DMS79 treated with DMSO at 0.1 percent for 48 hours (cell line): ENCODE results near the gene DCBLD2.

Source experiments
- DNase-seq: peaks from one replicate; lab custom pipeline; 2025; lab: John Stamatoyannopoulos, UW

The DCBLD2 gene, protein sequence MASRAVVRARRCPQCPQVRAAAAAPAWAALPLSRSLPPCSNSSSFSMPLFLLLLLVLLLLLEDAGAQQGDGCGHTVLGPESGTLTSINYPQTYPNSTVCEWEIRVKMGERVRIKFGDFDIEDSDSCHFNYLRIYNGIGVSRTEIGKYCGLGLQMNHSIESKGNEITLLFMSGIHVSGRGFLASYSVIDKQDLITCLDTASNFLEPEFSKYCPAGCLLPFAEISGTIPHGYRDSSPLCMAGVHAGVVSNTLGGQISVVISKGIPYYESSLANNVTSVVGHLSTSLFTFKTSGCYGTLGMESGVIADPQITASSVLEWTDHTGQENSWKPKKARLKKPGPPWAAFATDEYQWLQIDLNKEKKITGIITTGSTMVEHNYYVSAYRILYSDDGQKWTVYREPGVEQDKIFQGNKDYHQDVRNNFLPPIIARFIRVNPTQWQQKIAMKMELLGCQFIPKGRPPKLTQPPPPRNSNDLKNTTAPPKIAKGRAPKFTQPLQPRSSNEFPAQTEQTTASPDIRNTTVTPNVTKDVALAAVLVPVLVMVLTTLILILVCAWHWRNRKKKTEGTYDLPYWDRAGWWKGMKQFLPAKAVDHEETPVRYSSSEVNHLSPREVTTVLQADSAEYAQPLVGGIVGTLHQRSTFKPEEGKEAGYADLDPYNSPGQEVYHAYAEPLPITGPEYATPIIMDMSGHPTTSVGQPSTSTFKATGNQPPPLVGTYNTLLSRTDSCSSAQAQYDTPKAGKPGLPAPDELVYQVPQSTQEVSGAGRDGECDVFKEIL

DNA sequence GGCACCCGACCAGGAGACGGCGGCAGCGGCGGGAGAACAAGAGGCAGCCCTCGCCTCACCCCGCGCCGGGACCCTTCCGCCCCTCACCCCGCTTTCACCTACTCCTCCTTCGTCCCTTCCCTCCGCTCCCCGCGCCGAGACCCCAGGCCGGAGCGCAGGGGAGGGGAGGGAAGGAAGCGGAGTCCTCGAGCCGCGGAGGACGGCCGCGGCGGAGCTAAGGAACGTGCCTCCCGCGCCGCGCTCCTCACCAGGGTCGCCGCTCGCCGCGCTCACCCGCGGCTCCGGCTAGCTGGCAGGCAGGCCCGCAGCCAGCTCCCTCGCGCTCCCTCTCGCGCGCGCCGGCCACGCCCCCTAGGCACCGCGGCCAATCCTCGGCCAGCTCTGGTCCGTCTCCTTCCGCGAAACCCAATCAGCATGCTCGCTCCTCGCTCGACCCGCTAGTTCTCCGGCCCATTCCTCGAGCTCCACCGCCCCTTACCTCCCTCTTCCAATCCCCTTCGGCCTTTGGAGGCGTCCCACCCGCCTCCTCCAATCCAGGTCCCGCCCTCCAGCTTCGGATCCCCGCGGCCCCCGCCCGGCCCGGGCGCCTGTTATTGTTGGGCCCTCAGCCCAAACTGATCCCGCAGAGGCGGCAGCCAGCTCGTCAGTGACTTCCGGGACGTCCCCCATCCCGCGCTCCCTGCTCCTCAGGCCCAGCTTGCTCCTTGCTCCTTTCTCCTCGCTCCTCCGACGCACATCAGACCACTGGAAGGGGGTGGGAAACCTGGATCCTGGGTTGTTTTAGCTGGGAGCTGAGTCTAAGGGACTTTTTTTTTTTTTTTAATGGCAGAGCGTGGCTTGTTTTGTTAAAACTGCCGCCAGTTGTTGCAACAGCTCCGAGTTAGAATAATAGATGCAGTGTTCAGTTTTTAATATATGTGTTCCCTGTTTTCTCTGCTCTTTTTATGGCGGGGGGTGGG, at the start of gene DCBLD2:
Gene DCBLD2, minus strand, starts transcription at position 304 of the 959 bp plus-strand sequence. CDS start 369 bp downstream, outside the sequence.
- peak; percentile 97 for DNase-seq

DNA sequence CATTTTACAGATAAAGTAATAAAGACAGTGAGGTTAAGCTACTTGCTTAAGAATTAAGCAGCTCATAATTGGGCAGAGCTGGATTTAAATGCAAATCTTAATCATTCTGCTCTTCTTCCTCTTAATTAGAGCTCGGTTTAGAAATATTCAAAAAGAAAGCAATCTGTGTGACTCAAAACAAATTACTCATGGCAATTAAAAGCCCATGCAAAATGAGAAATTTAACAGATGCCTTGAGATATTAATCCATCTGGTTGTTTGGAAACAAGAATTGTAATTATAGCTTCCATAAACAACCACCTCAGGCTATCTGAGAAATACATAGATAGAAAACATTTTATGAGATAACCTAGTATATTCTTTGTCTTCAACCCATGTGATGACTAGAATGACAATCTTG, 44.2 kb upstream of the DCBLD2 start:
- DNase-seq, result no peak

DNA sequence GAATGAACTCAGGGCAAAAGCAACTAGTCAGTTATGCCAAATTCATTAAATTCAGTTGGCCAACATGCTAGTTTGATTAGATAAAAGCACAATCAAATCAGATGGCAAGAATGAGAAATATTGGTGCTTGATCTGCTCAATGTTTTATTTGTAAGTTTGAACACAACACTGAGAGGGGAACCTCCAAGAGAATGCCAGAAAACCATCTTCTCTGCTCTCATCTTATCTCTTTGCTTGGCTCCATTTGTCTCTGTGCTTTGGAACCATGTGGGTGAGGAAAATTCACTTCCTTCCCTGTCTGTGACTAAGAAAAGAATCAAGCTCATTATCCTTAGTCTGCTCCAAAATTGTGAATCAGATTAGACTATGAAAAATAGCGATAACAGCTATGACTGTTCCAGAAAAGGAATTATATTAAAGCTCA, 43.6 kb upstream of the DCBLD2 start:
- DNase-seq, result no peak

DNA sequence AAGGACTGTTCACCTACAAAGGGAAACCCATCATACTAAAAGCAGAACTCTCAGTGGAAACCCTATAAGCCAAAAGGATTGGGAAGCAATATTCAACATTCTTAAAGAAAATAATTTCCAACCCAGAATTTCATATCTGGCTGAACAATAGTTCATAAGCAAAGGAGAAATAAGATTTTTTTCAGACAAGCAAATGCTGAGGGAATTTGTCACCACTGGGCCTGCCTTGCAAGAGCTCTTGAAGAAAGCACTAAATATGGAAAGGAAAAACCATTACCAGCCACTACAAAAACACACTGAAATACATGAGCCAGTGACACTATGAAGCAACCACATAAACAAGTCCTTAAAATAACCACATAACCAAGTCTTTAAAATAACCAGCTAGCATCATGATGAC, 28.9 kb upstream of the DCBLD2 start:
- no peak for DNase-seq

DNA sequence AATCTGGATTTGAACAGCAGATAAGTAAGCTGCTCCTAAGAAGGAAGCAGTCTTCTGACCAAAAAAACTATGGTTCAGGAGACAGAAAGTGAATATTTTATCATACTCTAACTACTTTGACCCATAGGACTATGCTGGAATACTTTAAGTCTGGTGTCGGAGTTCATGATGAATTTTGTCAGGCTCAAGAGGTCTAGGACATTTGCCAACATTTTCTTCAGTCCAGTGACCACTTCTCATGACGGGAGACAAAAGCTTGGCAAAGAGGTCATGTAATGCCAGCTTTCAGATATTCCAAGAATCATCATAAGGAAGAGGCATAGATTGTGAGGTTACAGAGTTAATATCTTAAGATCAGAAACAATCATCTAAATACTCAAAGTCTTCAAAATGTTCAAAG, 20.5 kb upstream of the DCBLD2 start:
- DNase-seq, result peak; percentile 80

DNA sequence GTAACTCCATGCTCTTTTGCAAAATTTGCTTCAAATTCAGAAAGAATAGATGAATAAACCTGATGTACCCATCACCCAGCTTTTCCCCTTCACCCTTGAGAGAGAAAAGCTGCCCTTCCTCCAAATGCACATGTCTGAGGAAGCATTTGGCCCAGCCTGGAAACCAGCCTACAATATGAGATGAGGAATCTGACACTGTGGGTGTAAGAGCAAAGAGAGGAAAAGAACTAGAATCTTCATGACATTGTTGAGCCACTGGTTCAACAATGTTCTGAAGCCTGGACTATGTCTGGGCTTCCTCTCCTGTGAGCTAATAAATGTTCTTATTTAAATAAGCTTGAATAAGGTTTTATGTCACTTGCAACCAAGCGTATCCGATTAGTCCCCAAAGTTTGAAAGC, 18.7 kb upstream of the DCBLD2 start:
- no peak for DNase-seq

DNA sequence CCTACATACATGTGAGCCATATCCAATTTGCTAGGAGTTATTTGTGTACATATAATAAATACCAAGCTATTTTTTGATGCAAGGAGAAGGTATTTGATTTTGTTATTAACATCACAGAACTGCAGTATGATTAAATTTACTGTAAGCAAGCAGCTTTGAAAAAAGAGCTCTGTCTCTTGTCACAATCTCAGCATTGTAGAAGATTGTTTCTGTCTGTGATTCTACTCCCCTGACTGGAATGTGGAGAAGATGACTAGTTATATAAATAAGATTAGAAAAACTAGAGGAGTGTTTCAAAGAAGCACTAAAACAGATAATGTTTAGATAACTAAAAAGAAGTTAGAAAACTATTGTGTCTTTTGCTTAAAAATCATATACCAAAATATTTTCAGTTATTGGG, 17.1 kb upstream of the DCBLD2 start:
- DNase-seq, result no peak

DNA sequence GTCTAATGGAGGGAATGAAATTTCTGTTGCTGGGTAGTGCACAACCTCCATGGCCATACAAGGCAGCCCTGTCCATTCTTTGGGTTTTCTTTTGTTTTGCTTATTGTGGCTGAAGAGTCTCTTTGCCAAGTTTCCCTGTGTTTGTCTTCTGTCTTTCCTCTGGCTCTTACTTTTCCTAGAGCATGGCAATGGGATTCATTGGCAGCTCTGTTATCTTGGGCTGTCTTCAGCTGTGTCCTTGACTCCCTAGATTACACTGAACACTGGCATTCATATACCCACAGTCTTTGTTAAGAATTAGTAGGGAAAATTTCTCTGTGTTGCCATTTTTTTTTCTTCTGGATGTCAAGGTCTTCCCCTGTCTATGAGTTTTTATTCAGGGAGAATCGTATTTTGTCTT, 16.1 kb upstream of the DCBLD2 start:
- no peak for DNase-seq

DNA sequence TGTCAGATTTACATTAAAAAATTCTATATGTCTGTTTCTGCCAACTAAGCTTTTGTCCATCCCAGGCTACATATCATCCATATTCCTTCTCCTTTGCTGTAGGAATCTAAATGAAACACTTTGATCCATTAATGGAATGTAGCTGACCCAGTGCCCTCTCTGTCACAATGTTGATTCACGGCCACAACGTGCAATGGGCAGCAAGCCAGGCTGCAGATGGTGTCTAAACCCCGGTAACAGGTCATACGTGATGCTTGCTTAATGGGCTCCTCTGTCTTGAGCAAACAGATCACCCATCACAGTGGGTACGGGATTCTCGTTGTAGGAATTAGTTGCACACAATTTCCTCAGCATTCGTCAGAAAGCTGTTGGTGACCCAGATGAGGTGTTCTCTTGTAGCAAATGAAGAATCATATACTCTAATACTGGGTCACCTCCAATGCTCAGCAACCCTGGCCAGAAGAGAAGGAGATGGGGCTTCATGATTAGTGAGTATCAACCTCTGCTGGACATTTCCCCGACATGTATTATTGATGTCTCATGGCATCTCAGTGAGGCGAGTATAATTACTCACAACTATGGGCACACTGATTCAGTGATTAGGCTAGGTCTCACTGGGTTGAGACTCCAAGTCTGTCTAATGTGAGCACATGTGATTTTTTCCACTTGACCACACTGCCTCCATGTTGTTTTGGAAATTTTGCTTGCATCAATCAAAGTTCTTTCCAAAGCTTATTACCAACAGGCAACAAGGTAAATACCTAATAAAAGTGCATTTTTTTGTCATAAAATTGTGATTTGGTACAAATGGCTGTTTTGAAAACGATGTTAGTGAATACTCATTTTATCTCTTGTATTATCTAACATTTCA, 12.9 kb upstream of the DCBLD2 start:
- DNase-seq, result no peak

DNA sequence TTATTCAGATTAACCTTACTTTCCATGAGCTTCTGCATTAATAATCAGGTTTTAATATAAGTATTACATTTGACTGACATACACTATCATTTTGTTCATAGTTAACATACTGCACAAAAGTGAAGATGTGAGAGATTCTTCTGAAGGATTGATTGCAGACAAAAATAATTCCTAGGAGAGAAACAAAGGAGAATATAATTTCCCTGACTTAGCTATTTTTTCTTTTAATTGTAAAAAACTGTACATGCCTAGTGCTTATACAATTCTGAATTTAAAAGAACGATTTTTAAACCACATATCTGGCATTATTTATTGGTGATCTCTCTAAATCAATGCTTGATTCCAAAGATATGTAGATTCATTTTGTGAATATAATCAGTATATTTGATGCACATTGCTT, 11.0 kb upstream of the DCBLD2 start:
- DNase-seq, result no peak

DNA sequence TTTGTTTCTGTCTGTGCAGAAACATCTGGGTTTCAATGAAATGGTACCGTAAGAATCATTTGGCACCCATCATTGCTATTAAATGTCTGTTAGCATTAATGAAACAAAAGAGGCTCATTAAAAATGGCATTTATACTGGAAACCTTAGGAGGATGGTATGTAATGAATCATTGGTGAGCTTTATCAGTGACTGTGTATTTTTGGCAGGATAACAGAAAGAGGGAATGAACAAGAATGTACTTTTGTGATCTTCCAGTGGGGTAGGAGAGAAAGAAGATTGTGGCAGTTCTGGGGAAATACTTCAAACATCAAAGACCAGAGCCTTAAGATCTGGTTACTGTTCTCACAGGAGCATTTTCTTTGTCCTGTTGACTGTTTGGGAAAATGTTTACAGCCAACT, 4.7 kb upstream of the DCBLD2 start:
- DNase-seq, result no peak

DNA sequence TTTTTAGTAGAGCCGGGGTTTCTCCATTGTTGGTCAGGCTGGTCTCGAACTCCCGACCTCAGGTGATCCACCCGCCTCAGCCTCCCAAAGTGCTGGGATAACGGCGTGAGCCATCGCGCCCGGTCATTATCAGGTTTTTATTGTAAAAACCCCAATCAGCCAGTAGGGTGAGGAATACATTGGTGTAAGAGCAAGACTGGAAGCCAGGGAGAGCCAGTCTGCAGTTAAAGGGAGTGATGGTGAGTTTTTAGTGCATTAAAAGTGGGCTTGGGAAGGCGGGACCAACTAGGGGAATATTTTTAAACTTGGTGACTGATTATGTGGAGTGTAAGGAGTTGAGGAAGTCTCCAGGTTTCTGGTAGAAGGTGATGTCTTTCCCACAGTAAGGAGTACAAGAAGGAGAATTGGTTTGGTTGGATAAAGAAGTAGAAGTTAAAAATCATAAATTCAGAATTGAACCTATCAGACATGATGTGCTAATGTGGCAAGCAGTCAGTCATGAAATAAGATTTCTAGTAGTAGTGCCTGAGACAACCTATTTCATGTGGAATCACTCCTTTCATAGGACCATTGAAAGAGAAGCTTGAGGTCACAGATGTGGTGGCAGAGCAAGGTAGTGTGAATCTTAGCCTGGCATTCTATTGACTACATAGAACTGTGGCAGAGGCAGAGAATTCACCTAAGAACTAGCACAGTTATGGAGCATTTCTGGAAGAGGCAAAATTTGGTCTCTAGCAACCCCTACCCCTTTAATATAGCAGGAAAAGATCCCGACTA, 2.4 kb upstream of the DCBLD2 start:
- no peak for DNase-seq

DNA sequence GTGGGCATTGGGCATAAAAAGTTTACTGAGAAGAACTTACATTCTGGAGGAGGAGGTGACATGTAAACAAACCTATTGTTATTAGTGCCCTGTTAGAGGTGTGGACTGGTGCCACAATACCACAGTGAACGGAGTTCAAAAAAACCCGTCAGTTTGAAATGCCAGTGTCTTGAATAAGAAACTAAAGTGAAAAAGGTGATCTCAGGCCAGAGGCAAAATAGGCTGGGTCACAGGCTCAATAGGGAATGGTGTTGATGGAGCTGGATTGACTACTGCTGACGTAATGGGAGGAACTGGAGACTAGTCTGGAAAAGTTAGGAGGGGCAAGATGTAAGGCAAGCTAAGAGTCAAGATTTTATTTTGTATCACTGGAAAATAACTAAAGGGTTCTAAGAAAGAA, 1.6 kb upstream of the DCBLD2 start:
- no peak for DNase-seq

DNA sequence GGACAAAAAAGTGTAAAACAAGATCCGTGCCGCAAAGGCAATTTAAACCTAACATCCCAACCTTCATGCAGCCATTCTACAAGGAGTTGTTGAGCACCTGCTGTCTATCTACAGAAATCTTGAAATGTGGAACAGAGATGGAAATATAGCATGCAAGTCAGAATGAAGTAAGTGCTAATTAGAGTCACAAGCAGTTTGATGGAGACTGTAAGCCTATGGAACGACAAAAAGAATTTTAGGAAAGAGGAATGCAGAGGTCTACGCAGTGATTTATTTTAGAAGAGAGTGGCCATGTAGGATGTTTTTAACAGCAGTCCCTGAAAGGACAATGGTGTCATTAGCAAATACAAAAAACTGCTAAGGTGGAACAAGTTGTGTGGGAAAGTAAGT, 851 bp upstream of the DCBLD2 start:
- DNase-seq, result peak; percentile 37

DNA sequence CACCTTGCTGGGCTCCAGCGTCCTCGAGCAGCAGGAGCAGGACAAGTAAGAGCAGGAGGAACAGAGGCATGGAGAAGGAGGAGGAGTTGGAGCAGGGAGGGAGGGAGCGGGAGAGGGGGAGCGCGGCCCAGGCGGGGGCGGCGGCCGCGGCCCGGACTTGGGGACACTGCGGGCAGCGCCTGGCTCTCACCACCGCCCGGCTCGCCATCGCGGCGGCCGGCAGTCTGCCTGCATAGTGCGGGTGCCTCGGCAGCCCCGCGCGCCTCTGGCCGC, 440 bp downstream of the DCBLD2 start:
- DNase-seq, result peak; percentile 62

DNA sequence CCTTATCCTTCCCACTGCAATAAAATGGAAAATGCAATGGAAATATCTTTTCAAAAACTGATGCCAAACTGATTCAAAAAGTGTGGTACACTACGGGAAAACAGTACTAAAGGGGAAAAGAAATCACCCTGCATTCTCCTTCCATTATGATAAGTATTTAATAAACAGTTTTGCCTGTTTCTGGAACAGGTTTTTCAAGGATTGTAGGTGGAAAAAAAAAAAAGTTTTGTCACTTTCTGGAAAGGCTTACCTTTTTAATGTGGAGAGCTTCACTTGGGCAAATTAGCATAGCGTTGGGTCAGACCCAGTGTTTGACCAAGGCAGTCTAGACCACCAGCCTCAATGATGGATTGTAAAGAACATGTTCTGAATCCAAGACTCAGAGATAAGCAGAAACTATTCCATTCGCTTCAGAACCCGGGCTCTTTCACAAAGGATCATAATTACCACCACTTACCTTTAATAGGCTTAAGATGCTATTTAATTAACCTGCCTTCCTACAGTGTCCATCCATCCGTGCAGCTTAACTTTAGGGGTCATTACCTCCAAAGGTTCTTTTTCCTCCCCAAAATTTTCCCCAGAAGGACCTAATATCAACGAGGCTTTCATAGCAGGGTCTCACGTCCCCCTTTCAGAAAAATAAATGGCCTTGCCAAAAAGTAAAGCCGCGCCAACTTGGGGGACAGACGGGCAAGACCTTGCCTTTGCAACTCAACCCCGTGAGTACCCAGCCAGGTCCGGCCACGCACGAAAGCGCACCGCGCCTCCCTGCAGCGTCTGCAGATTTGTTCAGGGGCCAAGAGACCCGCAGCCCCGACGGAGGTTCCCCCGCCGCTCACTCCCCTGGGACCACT, 1.0 kb downstream of the DCBLD2 start:
- DNase-seq, result peak; percentile 61

DNA sequence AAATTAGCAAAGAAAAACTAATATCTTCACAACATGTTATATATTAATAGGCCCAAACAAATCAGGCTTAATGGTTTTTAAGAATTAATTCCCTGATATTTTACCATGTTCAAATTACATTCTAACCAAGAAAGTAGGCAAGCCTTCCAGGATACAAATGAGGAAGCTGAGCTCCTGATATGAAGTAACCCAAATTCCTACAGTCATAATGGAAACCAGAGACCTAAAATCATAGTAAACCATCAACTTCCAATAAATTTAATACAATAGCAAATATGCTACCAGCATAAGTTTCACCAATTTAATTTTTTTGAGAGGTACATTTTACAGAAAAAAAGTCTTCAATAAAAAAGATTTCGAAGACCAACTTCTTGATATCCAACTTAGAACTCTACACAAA, 3.8 kb downstream of the DCBLD2 start:
- DNase-seq, result no peak

DNA sequence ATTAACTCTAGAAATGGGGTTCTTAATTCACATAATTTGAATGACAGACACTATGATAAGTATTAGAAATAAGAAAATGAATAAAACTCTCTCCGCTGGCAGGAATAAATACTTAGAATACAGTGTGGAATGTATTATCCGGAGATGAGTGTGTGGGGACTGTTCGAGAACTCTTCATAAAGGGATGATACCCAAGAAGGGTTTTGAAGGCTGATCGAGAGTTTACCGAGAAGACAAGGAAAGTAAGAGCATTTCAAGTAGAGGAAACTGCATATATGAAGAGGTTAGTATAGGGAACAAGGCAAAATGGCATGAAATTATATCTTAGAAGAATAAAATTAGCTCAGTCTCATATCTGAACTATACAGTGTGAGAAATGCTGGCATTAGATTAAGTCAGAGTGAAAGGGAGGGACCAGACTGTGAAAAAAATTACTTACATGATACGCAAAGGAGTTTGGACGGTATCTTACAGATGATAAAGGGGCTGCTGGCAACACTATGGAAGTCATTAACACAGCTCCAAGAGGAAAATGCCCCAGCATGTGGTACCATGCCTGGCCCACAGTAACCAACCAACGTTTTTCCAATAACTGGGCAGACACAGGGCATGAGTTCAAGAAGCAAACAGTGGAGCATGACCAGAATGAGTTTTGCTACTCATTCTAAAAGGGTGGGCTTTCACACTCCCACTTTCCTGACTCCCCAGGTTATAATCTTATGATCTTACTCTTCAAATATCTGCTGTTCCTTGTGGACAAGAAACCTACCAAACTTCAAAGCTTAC, 6.5 kb downstream of the DCBLD2 start:
- no peak for DNase-seq

DNA sequence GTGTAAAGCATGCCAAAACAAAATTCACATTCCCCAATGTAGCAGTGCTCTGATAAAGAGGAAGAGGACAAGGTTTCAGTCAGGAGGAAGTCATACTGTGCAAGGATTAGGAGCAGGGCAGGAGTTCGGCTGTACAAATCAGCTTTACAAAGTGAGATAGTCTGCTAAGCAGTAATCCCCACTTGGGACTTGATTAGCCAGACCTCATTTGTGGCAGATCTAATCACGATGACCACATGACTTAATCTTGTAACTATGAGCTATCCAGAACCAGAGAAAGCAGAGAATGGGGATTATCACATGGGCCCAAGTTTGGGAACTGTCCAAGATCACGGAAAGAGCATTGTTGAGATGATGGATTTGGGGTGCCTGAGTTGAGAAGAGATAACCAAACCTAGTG, 7.8 kb downstream of the DCBLD2 start:
- no peak for DNase-seq
